GM20431 (cell line): ENCODE results near the gene CKAP2.
"Not testable (repeated sequence)": the region's sequence is repeated elsewhere in the genome, so short reads cannot be mapped to it uniquely, and the experiment has no call there.

Source experiments
- in situ Hi-C: fragments of 300-500 bp; cut with MseI, MboI; formaldehyde crosslinking; loops from one replicate; pipeline ENCODE4 v1.15.0; 2020; ENCODE audit warnings: low sequenced_read_pairs; ENCODE audit not compliant: unreplicated experiment

CKAP2 gene

GRCh38 chr13:52454820-52455676 lies at the start of gene CKAP2:
CKAP2 (plus strand) TSS chr13:52455478; CDS start chr13:52455557, 79 bp downstream.
- in situ Hi-C loops, result no loop called here

GRCh38 chr13:52405767-52406494 lies 49.3 kb upstream of the CKAP2 start, which contains the start of gene THSD1:
THSD1 (minus strand) TSS chr13:52406172; CDS start chr13:52402600, 3,572 bp downstream.
- in situ Hi-C loops, result no loop called here

- in situ Hi-C loops, result no loop called here
Observed at GRCh38 chr13:52406629-52407028, 48.6 kb upstream of the CKAP2 start.

GRCh38 chr13:52407436-52407835 lies 47.8 kb upstream of the CKAP2 start:
- in situ Hi-C loops, result not testable (repeated sequence)

GRCh38 chr13:52408071-52408658 lies 47.1 kb upstream of the CKAP2 start:
- in situ Hi-C loops, result not testable (repeated sequence)

GRCh38 chr13:52411629-52412028 lies 43.6 kb upstream of the CKAP2 start:
- in situ Hi-C loops, result no loop called here

- in situ Hi-C loops, result no loop called here
Observed at GRCh38 chr13:52412128-52412527, 43.1 kb upstream of the CKAP2 start.

- in situ Hi-C loops, result no loop called here
Observed at GRCh38 chr13:52414051-52414450, 41.2 kb upstream of the CKAP2 start.

GRCh38 chr13:52414963-52415362 lies 40.3 kb upstream of the CKAP2 start:
- in situ Hi-C loops, result no loop called here

- in situ Hi-C loops, result no loop called here
Observed at GRCh38 chr13:52419080-52419479, 36.2 kb upstream of the CKAP2 start.

GRCh38 chr13:52421216-52421615 lies 34.1 kb upstream of the CKAP2 start:
- in situ Hi-C loops, result no loop called here

GRCh38 chr13:52428295-52428694 lies 27.0 kb upstream of the CKAP2 start:
- in situ Hi-C loops, result no loop called here

- in situ Hi-C loops, result no loop called here
Observed at GRCh38 chr13:52432456-52432855, 22.8 kb upstream of the CKAP2 start.

- in situ Hi-C loops, result no loop called here
Observed at GRCh38 chr13:52446265-52446664, 9.0 kb upstream of the CKAP2 start.

GRCh38 chr13:52447354-52447753 lies 7.9 kb upstream of the CKAP2 start:
- in situ Hi-C loops, result no loop called here

GRCh38 chr13:52447815-52448552 lies 7.3 kb upstream of the CKAP2 start:
- in situ Hi-C loops, result no loop called here

- in situ Hi-C loops, result no loop called here
Observed at GRCh38 chr13:52449331-52450011, 5.8 kb upstream of the CKAP2 start.

GRCh38 chr13:52450012-52450792 lies 5.1 kb upstream of the CKAP2 start, which contains the start of gene VPS36:
VPS36 (minus strand) TSS chr13:52450634; CDS start chr13:52450594, 40 bp downstream.
- in situ Hi-C loops, result no loop called here

GRCh38 chr13:52450793-52451116 lies 4.5 kb upstream of the CKAP2 start:
- in situ Hi-C loops, result no loop called here
